SK-N-SH (cell line): ENCODE measurements around the gene CFAP92. TPM values are rescaled to one million over a fixed set of nuclear protein-coding genes. Genes with fewer than 3 reads are reported as not detected.

ENCODE experiments used
- CTCF ChIA-PET: fragments of 300-600, 350-600 bp; formaldehyde crosslinking; extraction: SDS; loops from one replicate; lab custom pipeline; 2021; lab: Yijun Ruan, JAX
- POLR2A ChIA-PET: fragments of 350-600 bp; sonication (Branson Sonifier 250); formaldehyde crosslinking; extraction: SDS; loops from one replicate; lab custom pipeline; 2020; ENCODE audit warnings: antibody characterized with exemption, inconsistent platforms; lab: Yijun Ruan, JAX
- DNase-seq: peaks from one replicate; pipeline ENCODE4 v3.0.0; 2012
- H2AFZ ChIP-seq: fragments of 200-600 bp; sonication (generic); 2 replicates; pipeline ENCODE4 v1.8.1; 2016; ENCODE audit warnings: antibody characterized with exemption, mild to moderate bottlenecking, low read depth
- H3F3A ChIP-seq: fragments of 200-600 bp; sonication (generic); replicated peaks from 2 replicates; pipeline ENCODE3; 2016; ENCODE audit warnings: antibody characterized with exemption, mild to moderate bottlenecking; ENCODE audit not compliant: insufficient read depth
- H3K27ac ChIP-seq, 2 experiments: fragments of 200-500 bp in 1 of 2; fragments of 200-600 bp in 1 of 2; sonication (Bioruptor generic) in 1 of 2; sonication (generic), shearing (Covaris generic) in 1 of 2; 2 replicates each; pipeline versions ENCODE4 v1.5.1 to v1.6.1; 2014 to 2016; ENCODE audit warnings: low read depth in 2 of 2, inconsistent platforms in 1 of 2, low read length in 1 of 2, mild to moderate bottlenecking in 1 of 2, mixed read lengths in 1 of 2
- H3K27me3 ChIP-seq: fragments of 200-600 bp; sonication (generic), shearing (Covaris generic); 2 replicates; pipeline ENCODE4 v1.6.1; 2016; ENCODE audit warnings: mixed run types; ENCODE audit not compliant: insufficient read depth
- H3K36me3 ChIP-seq, 2 experiments: fragments of 200-500 bp in 1 of 2; fragments of 200-600 bp in 1 of 2; sonication (Bioruptor generic) in 1 of 2; sonication (generic) in 1 of 2; replicated peaks in 1 of 2; 2 replicates each; pipeline versions ENCODE3 to v1.5.1; 2014 to 2016; ENCODE audit warnings: low read length in 1 of 2, mild to moderate bottlenecking in 1 of 2; ENCODE audit not compliant: insufficient read depth in 2 of 2, control insufficient read depth in 1 of 2
- H3K4me1 ChIP-seq, 2 experiments: fragments of 200-500 bp in 1 of 2; fragments of 200-600 bp in 1 of 2; sonication (Bioruptor generic) in 1 of 2; sonication (generic), shearing (Covaris generic) in 1 of 2; 2 replicates each; pipeline versions ENCODE4 v1.5.1 to v1.6.1; 2014 to 2016; ENCODE audit warnings: low read depth in 1 of 2, low read length in 1 of 2, mixed run types in 1 of 2; ENCODE audit not compliant: insufficient read depth in 2 of 2, control insufficient read depth in 1 of 2
- H3K4me2 ChIP-seq: fragments of 200-600 bp; sonication (generic), shearing (Covaris generic); 2 replicates; pipeline ENCODE4 v1.6.1; 2017; ENCODE audit warnings: mixed run types
- H3K4me3 ChIP-seq, 2 experiments: fragments of 200-500 bp in 1 of 2; fragments of 200-600 bp in 1 of 2; sonication (Bioruptor generic) in 1 of 2; sonication (generic), shearing (Covaris generic) in 1 of 2; 2 replicates each; pipeline versions ENCODE4 v1.5.1 to v1.8.1; 2014 to 2016; ENCODE audit warnings: low read depth in 2 of 2, inconsistent platforms in 1 of 2, low read length in 1 of 2, mild to moderate bottlenecking in 1 of 2, mixed read lengths in 1 of 2, moderate library complexity in 1 of 2
- H3K79me2 ChIP-seq: fragments of 200-600 bp; sonication (generic); 2 replicates; pipeline ENCODE4 v1.8.1; 2017; ENCODE audit warnings: mild to moderate bottlenecking; ENCODE audit not compliant: insufficient read depth
- H3K9ac ChIP-seq: fragments of 200-600 bp; sonication (generic); 2 replicates; pipeline ENCODE4 v1.6.1; 2017; ENCODE audit warnings: mixed run types
- H3K9me2 ChIP-seq: fragments of 200-600 bp; sonication (generic); 2 replicates; pipeline ENCODE4 v1.6.1; 2017; ENCODE audit warnings: mixed run types
- H3K9me3 ChIP-seq: fragments of 200-600 bp; sonication (generic); 2 replicates; pipeline ENCODE4 v1.6.1; 2017; ENCODE audit warnings: mixed run types, mild to moderate bottlenecking, moderate library complexity
- H4K20me1 ChIP-seq: fragments of 200-600 bp; sonication (generic); 2 replicates; pipeline ENCODE4 v1.6.1; 2017; ENCODE audit warnings: mild to moderate bottlenecking, mixed run types; ENCODE audit not compliant: insufficient read depth
- CTCF ChIP-seq: fragments of 200-600 bp; sonication (generic); IDR thresholded peaks from 2 replicates; pipeline ENCODE4 v1.6.1; 2017; ENCODE audit warnings: antibody characterized with exemption, mild to moderate bottlenecking, moderate library complexity
- EP300 ChIP-seq, 2 experiments: IDR thresholded peaks; 2 replicates each; pipeline versions ENCODE4 v1.4.0 to v1.6.1; 2012; ENCODE audit warnings: borderline replicate concordance in 1 of 2, low read depth in 1 of 2, low read length in 1 of 2
- FOXJ3 ChIP-seq: sonication (generic); formaldehyde crosslinking; IDR thresholded peaks from 2 replicates; pipeline ENCODE4 v1.5.1; 2020; ENCODE audit warnings: mild to moderate bottlenecking, missing genetic modification reagents
- GABPA ChIP-seq: IDR thresholded peaks from 2 replicates; pipeline ENCODE4 v1.4.0; 2012; ENCODE audit warnings: low read depth, mild to moderate bottlenecking
- GATA2 ChIP-seq: sonication (generic); formaldehyde crosslinking; IDR thresholded peaks from 2 replicates; pipeline ENCODE4 v1.5.0; 2020; ENCODE audit warnings: mild to moderate bottlenecking, missing genetic modification reagents
- NFIC ChIP-seq: IDR thresholded peaks from 2 replicates; pipeline ENCODE4 v1.4.0; 2012; ENCODE audit warnings: borderline replicate concordance
- PBX3 ChIP-seq: IDR thresholded peaks from 2 replicates; pipeline ENCODE4; 2012
- POLR2AphosphoS5 ChIP-seq: IDR thresholded peaks from 2 replicates; pipeline ENCODE4 v1.6.1; 2012; ENCODE audit warnings: low read depth, low read length
- RCOR1 ChIP-seq: fragments of 150-350 bp; IDR thresholded peaks from 2 replicates; pipeline ENCODE4 v1.6.1; 2017; ENCODE audit warnings: antibody characterized with exemption, low read length
- SIN3A ChIP-seq: IDR thresholded peaks from 2 replicates; pipeline ENCODE4 v1.6.1; 2012; ENCODE audit warnings: low read depth, mild to moderate bottlenecking, low read length, moderate library complexity, borderline replicate concordance
- TAF1 ChIP-seq: IDR thresholded peaks from 2 replicates; pipeline ENCODE4 v1.6.1; 2012; ENCODE audit warnings: low read depth, mild to moderate bottlenecking, low read length, moderate library complexity, borderline replicate concordance
- TEAD4 ChIP-seq: IDR thresholded peaks from 2 replicates; pipeline ENCODE4 v1.4.0; 2012; ENCODE audit warnings: mild to moderate bottlenecking, borderline replicate concordance; ENCODE audit not compliant: insufficient read depth
- USF1 ChIP-seq: IDR thresholded peaks from 2 replicates; pipeline ENCODE4 v1.4.0; 2012; ENCODE audit warnings: low read depth, borderline replicate concordance
- YY1 ChIP-seq: IDR thresholded peaks from 2 replicates; pipeline ENCODE4 v1.4.0; 2012; ENCODE audit warnings: low read depth, mild to moderate bottlenecking
- WGBS: methylation state at CpG from one replicate; pipeline ENCODE4 v1.1.6; 2017; ENCODE audit warnings: low lambda C conversion rate; 5-methylcytosine and 5-hydroxymethylcytosine counted together
- polyA plus RNA-seq, 3 experiments: library from polyadenylated mRNA; depleted of rRNA; stranded (reverse); fragments of >200 nt; gene quantifications; 2 replicates each; pipeline ENCODE4 v1.2.3, GENCODE V29; 2012
- TF ChIP-seq, protein P1 (sequence below): IDR thresholded peaks from 2 replicates; pipeline ENCODE4 v1.4.0; 2012; ENCODE audit warnings: low read depth
- TF ChIP-seq, protein P2 (sequence below): fragments of 150-350 bp; IDR thresholded peaks from 2 replicates; pipeline ENCODE4 v1.6.1; 2017; ENCODE audit warnings: antibody characterized with exemption, low read length, low read depth, borderline replicate concordance
- TF ChIP-seq, protein P3 (sequence below): fragments of 150-350 bp; IDR thresholded peaks from 2 replicates; pipeline ENCODE4 v1.6.1; 2016; ENCODE audit warnings: mild to moderate bottlenecking, low read depth, low read length

CFAP92 gene
- polyA plus RNA-seq, 1 of the 3 experiments (the other 2 are of a cell fraction), result not detected

GRCh38 chr3:128902426-128902825, 91.5 kb downstream of the CFAP92 start:
- no peak overlapping the region for H2AFZ ChIP-seq
- POLR2A ChIA-PET, result no interaction called here
- TF ChIP-seq TEAD4 (no peak), EP300 (IDR thresholded peaks at IDR 0.05; ENCODE audit: borderline replicate concordance in 1 of 2, low read depth in 1 of 2, low read length in 1 of 2) (no peak), GATA2 (no peak), FOXJ3 (CRISPR knock-in tag) (no peak), USF1 (no peak), TAF1 (no peak), SIN3A (no peak), POLR2AphosphoS5 (no peak), PBX3 (no peak), CTCF (no peak), RCOR1 (no peak), GABPA (no peak), NFIC (no peak), YY1 (no peak)
- TF ChIP-seq, protein P1, sequence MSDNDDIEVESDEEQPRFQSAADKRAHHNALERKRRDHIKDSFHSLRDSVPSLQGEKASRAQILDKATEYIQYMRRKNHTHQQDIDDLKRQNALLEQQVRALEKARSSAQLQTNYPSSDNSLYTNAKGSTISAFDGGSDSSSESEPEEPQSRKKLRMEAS, result no peak
- TF ChIP-seq, protein P2, sequence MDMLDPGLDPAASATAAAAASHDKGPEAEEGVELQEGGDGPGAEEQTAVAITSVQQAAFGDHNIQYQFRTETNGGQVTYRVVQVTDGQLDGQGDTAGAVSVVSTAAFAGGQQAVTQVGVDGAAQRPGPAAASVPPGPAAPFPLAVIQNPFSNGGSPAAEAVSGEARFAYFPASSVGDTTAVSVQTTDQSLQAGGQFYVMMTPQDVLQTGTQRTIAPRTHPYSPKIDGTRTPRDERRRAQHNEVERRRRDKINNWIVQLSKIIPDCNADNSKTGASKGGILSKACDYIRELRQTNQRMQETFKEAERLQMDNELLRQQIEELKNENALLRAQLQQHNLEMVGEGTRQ, result no peak
- TF ChIP-seq, protein P3, sequence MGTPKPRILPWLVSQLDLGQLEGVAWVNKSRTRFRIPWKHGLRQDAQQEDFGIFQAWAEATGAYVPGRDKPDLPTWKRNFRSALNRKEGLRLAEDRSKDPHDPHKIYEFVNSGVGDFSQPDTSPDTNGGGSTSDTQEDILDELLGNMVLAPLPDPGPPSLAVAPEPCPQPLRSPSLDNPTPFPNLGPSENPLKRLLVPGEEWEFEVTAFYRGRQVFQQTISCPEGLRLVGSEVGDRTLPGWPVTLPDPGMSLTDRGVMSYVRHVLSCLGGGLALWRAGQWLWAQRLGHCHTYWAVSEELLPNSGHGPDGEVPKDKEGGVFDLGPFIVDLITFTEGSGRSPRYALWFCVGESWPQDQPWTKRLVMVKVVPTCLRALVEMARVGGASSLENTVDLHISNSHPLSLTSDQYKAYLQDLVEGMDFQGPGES, result no peak
- TF ChIP-seq, all 33 proteins: peak for 0
- Histone ChIP-seq H3K4me2 (no peak overlapping the region), H4K20me1 (no peaks in the 10 kb centered on the region), H3K9me3 (no peaks in the 10 kb centered on the region), H3K4me3 (no peak overlapping the region), H3F3A (no peaks in the 10 kb centered on the region), H3K36me3 (peaks cover 24 to 68% of the 10 kb centered on the region in 2 experiments), H3K9me2 (no peaks in the 10 kb centered on the region), H3K27me3 (no peaks in the 10 kb centered on the region), H3K9ac (no peak overlapping the region), H3K79me2 (no peaks in the 10 kb centered on the region), H3K4me1 (no peaks in the 10 kb centered on the region), H3K27ac (no peak overlapping the region)
- no peak for DNase-seq
- 100% methylated on average over 7 of the region's 9 CpGs for WGBS
- CTCF ChIA-PET, result interaction anchor here (1.2 kb wide), 1 partner anchor 17 kb away, joined by 3 read pairs; no protein-coding TSS in a partner anchor
